ENCODE measurements around the gene TP53I3.
A peak's percentile ranks its signal among the peaks of the same experiment; 100 is the strongest.
"Not testable (repeated sequence)": the region's sequence is repeated elsewhere in the genome, so short reads cannot be mapped to it uniquely, and the experiment has no call there.

The TP53I3 gene

DNA sequence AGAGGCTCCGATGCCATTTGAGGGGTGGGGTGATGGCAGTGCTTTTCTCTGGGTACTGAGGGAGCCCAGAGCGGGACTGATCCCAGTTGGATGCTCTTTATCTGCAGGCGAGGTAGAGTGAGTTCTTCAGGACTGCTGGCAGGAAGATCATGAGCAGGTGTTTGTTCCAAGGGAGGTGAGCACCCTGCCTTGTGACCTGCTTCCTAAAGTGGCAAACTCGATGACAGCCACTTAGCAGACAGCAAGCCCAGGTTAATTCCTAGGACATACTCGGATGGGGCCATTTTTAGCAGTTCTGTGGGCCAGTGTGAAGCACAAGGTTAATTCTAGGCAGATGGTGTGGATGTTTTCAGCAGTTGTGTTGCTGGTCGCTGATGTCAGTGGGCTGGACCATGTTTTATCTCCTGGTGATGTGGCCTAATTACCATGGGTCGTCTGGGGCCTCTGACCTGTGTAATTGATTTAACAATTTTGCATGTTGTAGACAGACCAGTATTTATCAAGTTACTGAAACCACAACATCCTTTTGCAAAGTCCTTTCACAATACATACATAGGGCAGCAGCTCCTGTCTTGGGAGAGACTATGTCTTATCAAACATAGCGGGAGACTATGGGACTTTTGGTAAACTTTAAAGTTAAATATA lies 30.1 kb downstream of the TP53I3 start:
- no peak for DNase-seq (ENCODE audit: low read depth)

DNA sequence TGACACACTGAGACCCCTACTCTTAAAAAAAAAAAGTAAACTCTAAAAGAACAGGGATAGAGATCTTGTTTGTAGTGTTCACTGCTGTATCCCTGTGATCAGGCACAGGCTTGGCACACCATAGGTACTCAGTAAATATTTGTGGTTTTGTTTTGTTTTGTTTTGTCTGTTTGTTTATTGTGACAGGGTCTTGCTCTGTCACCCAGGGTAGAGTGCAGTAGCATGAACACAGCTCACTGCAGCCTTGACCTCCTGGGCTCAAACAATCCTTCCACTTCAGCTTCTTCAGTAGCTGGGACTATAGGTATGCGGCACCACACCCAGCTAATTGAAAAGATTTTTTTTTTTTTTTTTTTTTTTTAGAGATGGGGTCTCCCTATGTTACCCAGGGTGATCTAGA lies 31.7 kb downstream of the TP53I3 start:
- DNase-seq (ENCODE audit: low read depth) = no peak

DNA sequence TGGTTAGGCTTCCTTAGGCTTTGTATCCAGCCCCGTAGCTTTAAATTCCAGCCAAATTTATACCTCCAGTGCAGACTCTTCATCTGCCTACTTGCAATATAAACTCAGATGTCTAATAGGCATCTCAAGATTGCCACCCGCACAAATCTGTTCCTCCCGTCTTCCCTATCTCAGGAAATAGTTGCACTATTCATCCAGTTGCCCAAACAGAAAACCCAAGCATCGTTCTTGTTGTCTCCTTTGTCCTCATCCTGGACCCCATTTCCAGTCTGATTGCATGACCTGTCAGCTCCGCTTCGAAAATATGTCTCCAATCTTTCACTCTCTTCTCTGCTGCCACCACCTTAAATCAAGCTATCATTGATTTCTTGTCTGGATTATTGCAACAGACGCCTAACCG lies 32.8 kb downstream of the TP53I3 start:
- no peak for DNase-seq (ENCODE audit: low read depth)

DNA sequence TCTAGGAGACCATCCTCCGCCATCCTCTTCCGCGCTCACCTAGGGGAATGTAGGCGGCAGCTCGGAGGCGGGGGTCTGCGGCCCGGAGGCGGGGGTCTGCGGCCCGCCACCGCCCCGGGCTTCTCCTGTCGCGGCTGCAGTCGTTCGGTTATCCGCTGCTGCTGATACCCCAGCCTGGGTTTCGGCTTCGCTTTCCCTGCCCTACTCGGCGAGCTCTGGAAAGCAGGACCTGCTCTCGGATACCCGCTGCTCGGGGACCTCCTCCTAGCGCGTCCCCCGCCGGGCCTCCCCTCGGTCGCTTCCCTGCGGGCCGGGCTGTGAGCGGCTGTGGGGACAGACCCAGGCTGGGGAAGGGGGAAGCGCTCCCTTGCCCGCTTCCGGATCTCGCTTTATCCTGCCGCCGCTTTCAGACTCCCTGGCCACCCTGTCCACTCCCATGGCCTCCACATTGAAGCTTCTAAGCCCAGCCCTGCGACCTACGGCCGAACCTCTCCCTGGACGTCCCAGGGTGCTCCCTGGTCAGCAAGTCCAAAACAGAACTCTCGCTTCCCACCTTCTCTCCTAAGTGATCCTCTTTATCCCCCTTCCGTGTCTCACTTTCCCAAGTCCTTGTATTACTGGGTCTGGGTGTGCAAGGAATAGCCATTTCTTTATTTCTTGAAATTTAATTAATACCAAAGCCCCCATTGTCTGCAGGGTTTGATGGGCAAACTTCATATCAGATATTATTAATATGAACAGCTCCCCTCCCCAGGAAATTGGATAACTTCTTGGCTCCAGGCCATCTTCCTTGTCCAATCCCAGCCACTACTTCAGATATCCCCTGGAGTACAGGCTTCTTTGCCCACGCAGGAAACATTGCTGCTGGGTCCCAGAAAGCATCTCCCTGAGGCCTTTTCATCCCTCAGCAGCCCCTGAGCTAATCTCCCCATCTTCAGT lies 34.3 kb downstream of the TP53I3 start:
- no peak for DNase-seq (ENCODE audit: low read depth)

DNA sequence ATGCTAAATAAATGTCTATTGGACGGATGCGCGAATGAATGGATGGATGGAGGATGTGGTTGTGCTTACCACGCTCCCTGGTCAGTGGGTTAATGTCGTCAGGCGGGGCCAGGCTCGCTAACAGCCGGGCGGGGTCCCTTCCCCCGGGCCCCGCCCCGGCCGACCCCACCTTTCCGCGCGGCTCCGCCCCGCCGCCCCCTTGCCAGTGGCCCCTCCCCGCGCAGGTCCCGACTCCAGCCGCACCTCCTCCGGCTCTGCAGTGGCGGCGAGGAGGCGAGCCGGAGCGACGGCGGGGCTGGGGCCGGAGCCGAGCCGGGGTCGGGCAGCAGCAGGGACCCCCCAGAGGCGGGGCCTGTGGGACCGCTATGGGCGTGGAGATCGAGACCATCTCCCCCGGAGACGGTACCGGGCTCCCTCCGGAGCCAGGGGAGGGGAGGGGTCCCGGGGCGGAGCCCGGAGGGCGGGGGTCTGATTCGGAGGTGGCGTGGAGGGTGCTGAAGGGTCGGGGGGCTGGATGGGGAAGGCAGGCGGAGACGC lies 35.1 kb downstream of the TP53I3 start, which contains the start of gene FKBP1B:
FKBP1B (plus strand) TSS at position 257 of the 537 bp plus-strand sequence; CDS start at position 366, 109 bp downstream.
- DNase-seq (ENCODE audit: low read depth) = peak; percentile 13

DNA sequence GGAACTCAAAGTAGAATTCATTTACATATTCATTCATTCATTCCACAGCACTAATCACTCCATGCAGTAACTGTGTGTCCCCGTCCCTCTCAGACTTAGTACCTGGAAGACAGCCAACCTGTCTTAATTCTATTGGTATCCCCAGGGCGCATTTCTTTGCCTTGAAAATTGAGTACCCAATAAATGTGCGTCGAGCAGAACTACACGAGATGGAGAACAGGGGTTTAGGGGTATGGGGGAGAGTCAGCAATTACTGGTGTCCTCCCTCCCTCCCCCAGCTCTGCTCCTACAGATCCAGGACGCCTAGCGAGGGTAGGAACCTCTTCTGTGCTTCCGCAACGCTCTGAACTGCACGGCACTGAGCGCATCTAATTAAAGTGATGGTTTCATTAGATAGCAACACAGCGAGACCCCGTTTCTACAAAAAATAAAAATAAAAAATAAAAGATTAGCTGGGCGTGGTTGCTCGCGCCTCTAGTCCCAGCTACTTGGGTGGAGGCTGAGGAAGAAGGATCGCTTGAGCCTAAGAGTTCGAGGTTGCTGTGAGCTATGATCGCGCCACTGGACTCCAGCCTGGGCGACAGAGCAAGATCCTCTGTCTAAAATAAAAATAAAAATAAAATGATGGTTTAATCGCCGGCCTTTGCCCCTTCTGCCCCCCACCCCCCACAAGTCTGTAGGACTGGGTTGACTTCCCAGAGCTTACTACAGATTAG lies 35.7 kb downstream of the TP53I3 start:
- no peak for DNase-seq (ENCODE audit: low read depth)

DNA sequence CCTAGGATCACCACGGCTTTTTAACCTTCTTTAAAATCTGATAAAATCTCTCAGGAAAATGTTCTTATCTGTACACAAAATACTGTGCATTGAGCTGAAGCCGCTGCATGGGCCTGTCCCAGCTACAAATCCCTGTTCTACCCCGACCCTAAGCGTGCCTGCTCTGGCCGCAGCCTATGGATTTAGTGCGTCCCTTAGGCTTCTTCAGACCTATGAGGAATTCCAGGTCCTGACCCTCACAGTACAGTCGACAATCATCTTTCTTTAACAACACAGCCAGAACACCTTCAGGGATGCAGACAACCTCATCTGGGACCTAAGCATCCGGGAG lies 37.0 kb downstream of the TP53I3 start:
- no peak for DNase-seq (ENCODE audit: low read depth)

DNA sequence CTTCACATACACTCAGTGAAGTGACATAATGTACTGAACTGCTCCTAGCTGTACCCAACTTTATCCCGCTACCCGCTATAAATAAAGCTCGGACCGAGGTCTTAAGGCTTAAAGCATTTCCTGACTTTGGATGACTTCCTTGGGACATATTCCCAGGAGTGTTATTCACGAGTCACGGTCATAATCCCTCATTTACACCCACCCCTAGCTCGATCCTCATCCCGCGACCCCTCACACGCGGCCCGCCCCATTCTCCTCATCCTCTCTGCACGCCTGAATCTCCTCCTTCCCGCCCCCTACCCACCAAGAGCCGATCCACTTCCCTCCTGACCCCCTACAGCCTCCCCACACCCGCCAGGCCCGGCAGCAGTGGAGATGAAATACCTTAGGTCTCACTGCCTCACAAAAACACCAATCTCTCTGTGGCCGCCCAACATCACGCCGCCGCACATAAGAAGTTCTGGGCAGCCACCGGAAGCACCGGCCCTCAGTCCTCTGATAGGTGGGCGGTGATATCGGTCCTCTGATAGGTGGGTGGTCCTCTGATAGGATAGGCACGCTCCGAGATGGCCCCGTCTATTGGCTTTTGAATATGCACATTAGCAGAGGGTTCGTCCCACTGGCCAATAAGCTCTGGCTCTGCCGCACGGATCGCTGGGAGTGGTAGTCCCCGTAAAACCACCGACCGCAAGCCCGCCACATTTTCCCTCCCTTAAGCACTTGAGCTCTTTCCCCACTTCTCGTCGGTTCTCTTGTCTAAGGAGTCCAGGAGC lies 37.5 kb downstream of the TP53I3 start, which contains the start of gene WDCP:
WDCP (minus strand) TSS at position 462 of the 773 bp plus-strand sequence. CDS start 7,897 bp downstream, outside the sequence.
- DNase-seq (ENCODE audit: low read depth) = peak; percentile 97

DNA sequence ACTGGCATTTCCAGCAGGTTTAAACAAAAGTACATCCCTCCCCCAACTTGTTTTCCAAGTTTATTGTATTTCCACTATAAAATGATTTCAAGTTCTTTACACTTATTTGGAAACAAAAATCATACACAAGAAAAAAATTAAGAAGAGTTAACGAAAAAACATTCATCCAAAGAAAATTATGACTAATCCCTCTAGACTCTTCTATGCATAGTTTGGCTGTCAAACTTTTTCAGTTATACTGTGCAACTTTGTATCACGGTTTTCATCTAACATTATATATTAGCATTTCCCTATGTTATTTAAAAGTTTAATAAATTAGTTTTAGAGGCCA lies 38.1 kb downstream of the TP53I3 start:
- no peak for DNase-seq (ENCODE audit: low read depth)

DNA sequence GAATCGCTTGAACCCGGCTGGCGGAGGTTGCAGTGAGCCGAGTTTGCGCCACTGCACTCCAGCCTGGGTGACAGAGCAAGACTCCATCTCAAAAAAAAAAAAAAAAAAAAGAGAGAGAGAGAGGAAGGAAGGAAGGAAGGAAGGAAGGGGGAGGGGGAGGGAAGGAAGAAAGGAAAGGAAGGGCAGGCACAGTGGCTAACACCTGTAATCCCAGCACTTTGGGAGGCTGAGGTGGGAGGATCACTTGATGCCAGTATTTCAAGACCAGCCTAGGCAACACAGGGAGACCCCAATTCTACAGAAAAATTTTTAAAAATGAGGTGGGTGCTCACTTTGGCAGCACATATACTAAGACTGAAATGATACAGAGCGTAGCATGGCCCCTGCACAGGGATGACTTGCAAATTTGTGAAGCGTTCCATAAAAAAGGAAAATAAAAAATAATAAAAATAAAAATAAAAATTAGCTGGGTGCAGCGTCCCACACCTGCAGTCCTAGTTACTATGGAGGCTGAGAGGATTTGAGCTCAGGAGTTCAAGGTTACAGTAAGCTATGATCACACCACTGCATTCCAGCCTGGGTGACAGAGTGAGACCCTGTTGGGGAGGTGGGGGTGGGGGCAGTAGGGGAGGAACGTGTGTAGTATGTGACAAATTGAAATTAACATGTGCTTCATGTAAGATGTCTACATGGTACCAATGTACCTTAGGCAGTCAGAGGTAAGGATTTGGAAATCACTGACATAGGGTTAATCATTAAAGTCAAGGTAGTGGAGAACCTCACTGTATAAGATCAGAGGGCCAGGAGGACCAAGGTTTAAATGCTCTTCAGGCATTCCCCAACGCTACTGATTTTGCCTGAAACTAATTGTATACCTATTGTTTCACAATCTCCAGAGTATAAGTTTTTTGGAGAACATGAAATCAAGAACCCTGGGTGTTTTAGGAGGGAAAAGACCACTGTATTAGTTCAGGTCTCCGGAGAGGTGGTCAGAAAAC lies 38.8 kb downstream of the TP53I3 start:
- DNase-seq (ENCODE audit: low read depth) = no peak

DNA sequence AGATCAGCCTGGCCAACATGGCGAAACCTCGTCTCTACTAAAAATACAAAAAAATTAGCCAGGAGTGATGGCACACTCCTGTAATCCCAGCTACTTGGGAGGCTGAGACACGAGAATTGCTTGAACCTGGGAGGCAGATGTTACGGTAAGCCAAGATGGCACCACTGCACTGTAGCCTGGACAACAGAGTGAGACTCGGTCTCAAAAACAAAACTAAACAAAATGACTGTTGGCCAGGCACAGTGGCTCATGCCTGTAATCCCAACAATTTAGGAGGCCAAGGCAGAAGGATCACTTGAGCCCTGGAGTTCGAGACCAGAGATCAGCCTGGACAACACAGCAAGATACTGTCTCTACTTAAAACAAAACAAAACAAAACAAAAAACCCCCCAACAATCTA lies 41.5 kb downstream of the TP53I3 start:
- DNase-seq (ENCODE audit: low read depth) = not testable (repeated sequence)

DNA sequence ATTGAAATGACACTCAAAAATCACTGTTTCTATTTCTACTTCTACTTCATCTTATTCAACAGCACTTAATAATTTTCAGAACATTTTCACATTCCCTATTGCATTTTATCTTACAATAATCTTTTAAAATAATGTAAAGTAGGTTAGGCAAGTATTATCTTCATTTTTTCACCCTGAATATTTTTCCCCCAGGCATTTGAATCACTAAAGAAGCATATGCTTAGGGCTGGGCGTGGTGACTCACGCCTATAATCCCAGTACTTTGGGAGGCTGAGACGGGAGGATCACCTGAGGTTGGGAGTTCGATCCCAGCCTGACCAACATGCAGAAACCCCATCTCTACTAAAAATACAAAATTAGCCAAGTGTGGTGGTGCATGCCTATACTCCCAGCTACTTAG lies 44.1 kb downstream of the TP53I3 start:
- DNase-seq (ENCODE audit: low read depth) = no peak

DNA sequence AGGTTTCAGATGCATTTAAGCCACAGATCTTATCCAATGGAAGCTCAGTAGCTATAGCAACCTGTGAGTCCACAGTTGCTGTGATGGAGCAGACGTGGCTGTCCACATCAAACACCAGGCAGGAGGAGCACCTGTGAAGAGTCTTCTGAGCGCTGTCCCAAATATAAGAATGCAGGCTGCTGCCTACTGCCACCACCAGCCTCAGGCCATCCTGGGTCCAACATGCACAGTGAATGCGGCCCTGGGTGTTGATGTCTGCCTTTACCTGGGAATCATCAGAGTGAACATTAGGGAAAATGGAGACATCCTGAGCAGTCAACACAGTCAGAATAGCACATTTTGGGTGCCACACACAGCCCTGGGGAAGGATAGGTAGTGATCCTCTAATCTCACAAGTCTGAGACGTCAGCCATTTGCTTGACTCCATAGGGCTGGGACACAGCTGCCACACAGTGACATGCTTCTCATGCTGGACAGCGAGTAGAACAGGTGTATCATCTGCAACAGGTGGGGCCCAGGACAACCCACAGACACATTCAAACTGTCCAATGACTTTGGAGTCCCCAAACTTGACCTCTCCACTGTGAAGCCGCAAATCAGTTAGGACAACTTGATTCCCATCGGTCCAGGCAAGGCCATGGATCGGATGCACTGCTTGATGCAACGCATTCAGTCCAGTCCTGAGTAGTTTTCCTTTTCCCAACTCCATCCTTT lies 45.7 kb downstream of the TP53I3 start:
- no peak for DNase-seq (ENCODE audit: low read depth)
